ENCODE measurements around the gene CENPO. TPM values are rescaled to one million over a fixed set of nuclear protein-coding genes. Genes with fewer than 3 reads are reported as not detected.

Gene CENPO
- total RNA-seq, 1 donor from 2014 or later, result 17.5 TPM

DNA sequence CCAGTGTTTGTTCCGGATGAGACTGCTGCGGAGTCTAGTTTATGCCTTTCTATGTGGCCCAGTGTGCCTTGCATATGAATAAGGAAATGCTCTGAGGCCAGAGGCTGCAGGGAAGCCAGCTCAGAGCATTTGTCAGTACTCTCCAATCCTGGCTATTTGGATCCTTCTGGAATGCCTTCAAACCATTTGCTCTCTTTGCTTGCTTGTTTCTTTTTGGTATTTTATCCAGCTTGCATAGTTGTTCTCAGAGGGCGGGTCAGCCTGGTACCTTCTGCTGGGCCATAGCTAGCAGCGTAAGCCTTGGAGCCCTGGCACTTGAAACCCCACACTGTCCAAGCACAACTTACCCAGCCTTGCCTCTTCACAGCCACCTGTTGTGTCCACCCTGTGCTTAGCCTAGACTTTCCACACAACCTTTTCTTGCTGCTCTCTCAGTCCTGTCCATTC lies 20.5 kb downstream of the CENPO start:
- H3K36me3 ChIP-seq (ENCODE audit: insufficient read depth, low read length), result peaks cover 19% of the 10 kb centered on the region
- no peaks in the 10 kb centered on the region for H3K27me3 ChIP-seq (ENCODE audit: insufficient read depth, low read length)
- no peak overlapping the region for H3K4me2 ChIP-seq (ENCODE audit: low read length)
- peaks cover 18% of the 10 kb centered on the region for H3K4me1 ChIP-seq (ENCODE audit: insufficient read depth, low read length)
- H3K27me3 Mint-ChIP-seq (ENCODE audit: low read depth, unreplicated experiment), result no peaks in the 10 kb centered on the region
- no peak overlapping the region for H3K4me3 ChIP-seq (ENCODE audit: insufficient read depth, low read depth, low read length)
- no peak overlapping the region for H3K27ac ChIP-seq (ENCODE audit: low read depth, low read length)
- no peak overlapping the region for H3K4me3 Mint-ChIP-seq (ENCODE audit: unreplicated experiment)
- TF ChIP-seq, protein P1, sequence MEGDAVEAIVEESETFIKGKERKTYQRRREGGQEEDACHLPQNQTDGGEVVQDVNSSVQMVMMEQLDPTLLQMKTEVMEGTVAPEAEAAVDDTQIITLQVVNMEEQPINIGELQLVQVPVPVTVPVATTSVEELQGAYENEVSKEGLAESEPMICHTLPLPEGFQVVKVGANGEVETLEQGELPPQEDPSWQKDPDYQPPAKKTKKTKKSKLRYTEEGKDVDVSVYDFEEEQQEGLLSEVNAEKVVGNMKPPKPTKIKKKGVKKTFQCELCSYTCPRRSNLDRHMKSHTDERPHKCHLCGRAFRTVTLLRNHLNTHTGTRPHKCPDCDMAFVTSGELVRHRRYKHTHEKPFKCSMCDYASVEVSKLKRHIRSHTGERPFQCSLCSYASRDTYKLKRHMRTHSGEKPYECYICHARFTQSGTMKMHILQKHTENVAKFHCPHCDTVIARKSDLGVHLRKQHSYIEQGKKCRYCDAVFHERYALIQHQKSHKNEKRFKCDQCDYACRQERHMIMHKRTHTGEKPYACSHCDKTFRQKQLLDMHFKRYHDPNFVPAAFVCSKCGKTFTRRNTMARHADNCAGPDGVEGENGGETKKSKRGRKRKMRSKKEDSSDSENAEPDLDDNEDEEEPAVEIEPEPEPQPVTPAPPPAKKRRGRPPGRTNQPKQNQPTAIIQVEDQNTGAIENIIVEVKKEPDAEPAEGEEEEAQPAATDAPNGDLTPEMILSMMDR (IDR thresholded peaks at IDR 0.05; ENCODE audit: insufficient read depth, low read depth, low read length), result no peak
- TF ChIP-seq EZH2 (IDR thresholded peaks at IDR 0.05; ENCODE audit: insufficient read depth, low read length), result no peak
- H3K9me3 Mint-ChIP-seq (ENCODE audit: unreplicated experiment), result no peaks in the 10 kb centered on the region
- H3K27ac Mint-ChIP-seq (ENCODE audit: unreplicated experiment), result no peak overlapping the region
- no peak overlapping the region for H2AFZ ChIP-seq (ENCODE audit: low read depth, low read length)
- H3K9ac ChIP-seq (ENCODE audit: low read length), result no peak overlapping the region
- peaks cover 11% of the 10 kb centered on the region for H3K4me1 Mint-ChIP-seq (ENCODE audit: low read depth, unreplicated experiment)
- no peaks in the 10 kb centered on the region for H3K9me3 ChIP-seq (ENCODE audit: insufficient read depth, low read depth, low read length)
- DNase-seq (ENCODE audit: low read depth) (no peak), FAIRE-seq (no peak)
- peaks cover 5% of the 10 kb centered on the region for H4K20me1 ChIP-seq (ENCODE audit: insufficient read depth, low read length)
- peaks cover 7% of the 10 kb centered on the region for H3K36me3 Mint-ChIP-seq (ENCODE audit: low read depth, unreplicated experiment)
- H3K79me2 ChIP-seq (ENCODE audit: insufficient read depth, low read length), result peaks cover 72% of the 10 kb centered on the region

- Mint-ChIP-seq H3K27me3 (ENCODE audit: low read depth, unreplicated experiment) (no peaks in the 10 kb centered on the region), H3K4me3 (ENCODE audit: unreplicated experiment) (no peak overlapping the region), H3K9me3 (ENCODE audit: unreplicated experiment) (no peaks in the 10 kb centered on the region), H3K27ac (ENCODE audit: unreplicated experiment) (no peak overlapping the region), H3K4me1 (ENCODE audit: low read depth, unreplicated experiment) (peaks cover 14% of the 10 kb centered on the region), H3K36me3 (ENCODE audit: low read depth, unreplicated experiment) (peaks cover 7% of the 10 kb centered on the region)
- H3K27me3 ChIP-seq (ENCODE audit: insufficient read depth, low read length), result no peaks in the 10 kb centered on the region
- no peak overlapping the region for H3K27ac ChIP-seq (ENCODE audit: low read depth, low read length)
- H3K4me1 ChIP-seq (ENCODE audit: insufficient read depth, low read length), result peaks cover 21% of the 10 kb centered on the region
- H2AFZ ChIP-seq (ENCODE audit: low read depth, low read length), result no peak overlapping the region
- no peak overlapping the region for H3K9ac ChIP-seq (ENCODE audit: low read length)
- TF ChIP-seq, protein P1 (IDR thresholded peaks at IDR 0.05; ENCODE audit: insufficient read depth, low read depth, low read length), result no peak
- no peak for TF ChIP-seq EZH2 (IDR thresholded peaks at IDR 0.05; ENCODE audit: insufficient read depth, low read length)
- H4K20me1 ChIP-seq (ENCODE audit: insufficient read depth, low read length), result peaks cover 5% of the 10 kb centered on the region
- H3K36me3 ChIP-seq (ENCODE audit: insufficient read depth, low read length), result peaks cover 26% of the 10 kb centered on the region
- H3K4me3 ChIP-seq (ENCODE audit: insufficient read depth, low read depth, low read length), result no peak overlapping the region
- DNase-seq (ENCODE audit: low read depth), result no peak
- H3K4me2 ChIP-seq (ENCODE audit: low read length), result no peak overlapping the region
- FAIRE-seq, result no peak
- H3K9me3 ChIP-seq (ENCODE audit: insufficient read depth, low read depth, low read length), result no peaks in the 10 kb centered on the region
- peaks cover 64% of the 10 kb centered on the region for H3K79me2 ChIP-seq (ENCODE audit: insufficient read depth, low read length)
Observed at GRCh38 chr2:24814516-24814915, 21.3 kb downstream of the CENPO start.

- peaks cover 7% of the 10 kb centered on the region for H3K36me3 Mint-ChIP-seq (ENCODE audit: low read depth, unreplicated experiment)
Observed at GRCh38 chr2:24815171-24815570, 21.9 kb downstream of the CENPO start.

More at GRCh38 chr2:24815171-24815570, 21.9 kb downstream of the CENPO start:
- no peak overlapping the region for H3K4me3 Mint-ChIP-seq (ENCODE audit: unreplicated experiment)
- H3K9me3 Mint-ChIP-seq (ENCODE audit: unreplicated experiment), result no peaks in the 10 kb centered on the region
- no peak overlapping the region for H3K27ac Mint-ChIP-seq (ENCODE audit: unreplicated experiment)
- peaks cover 30% of the 10 kb centered on the region for H3K36me3 ChIP-seq (ENCODE audit: insufficient read depth, low read length)
- no peaks in the 10 kb centered on the region for H3K27me3 Mint-ChIP-seq (ENCODE audit: low read depth, unreplicated experiment)
- no peaks in the 10 kb centered on the region for H3K27me3 ChIP-seq (ENCODE audit: insufficient read depth, low read length)
- H3K9me3 ChIP-seq (ENCODE audit: insufficient read depth, low read depth, low read length), result no peaks in the 10 kb centered on the region
- H3K9ac ChIP-seq (ENCODE audit: low read length), result no peak overlapping the region
- TF ChIP-seq EZH2 (IDR thresholded peaks at IDR 0.05; ENCODE audit: insufficient read depth, low read length), result no peak
- TF ChIP-seq, protein P1 (IDR thresholded peaks at IDR 0.05; ENCODE audit: insufficient read depth, low read depth, low read length), result no peak
- peaks cover 57% of the 10 kb centered on the region for H3K79me2 ChIP-seq (ENCODE audit: insufficient read depth, low read length)
- H3K4me1 ChIP-seq (ENCODE audit: insufficient read depth, low read length), result peaks cover 18% of the 10 kb centered on the region
- H2AFZ ChIP-seq (ENCODE audit: low read depth, low read length), result no peak overlapping the region
- no peak for FAIRE-seq
- no peak overlapping the region for H3K4me2 ChIP-seq (ENCODE audit: low read length)
- peaks cover 5% of the 10 kb centered on the region for H4K20me1 ChIP-seq (ENCODE audit: insufficient read depth, low read length)
- peaks cover 14% of the 10 kb centered on the region for H3K4me1 Mint-ChIP-seq (ENCODE audit: low read depth, unreplicated experiment)
- H3K27ac ChIP-seq (ENCODE audit: low read depth, low read length), result no peak overlapping the region
- no peak for DNase-seq (ENCODE audit: low read depth)
- H3K4me3 ChIP-seq (ENCODE audit: insufficient read depth, low read depth, low read length), result no peak overlapping the region
